GM21737 (cell line): ENCODE data around the gene COL4A2.

ENCODE experiments used
- ATAC-seq: cut with Tn5 transposase; IDR thresholded peaks from one replicate; pipeline ENCODE4 v1.9.1; 2021; ENCODE audit warnings: mild to moderate bottlenecking, moderate library complexity; ENCODE audit not compliant: unreplicated experiment

Gene COL4A2

GRCh38 chr13:110466266-110466915 is 159.3 kb downstream of the COL4A2 start:
- no peak for ATAC-seq

- ATAC-seq: no peak
Observed at GRCh38 chr13:110467516-110468110, 160.5 kb downstream of the COL4A2 start.

- no peak for ATAC-seq
Observed at GRCh38 chr13:110468986-110469495, 162.0 kb downstream of the COL4A2 start.

- ATAC-seq: no peak
Observed at GRCh38 chr13:110469597-110469996, 162.5 kb downstream of the COL4A2 start.

GRCh38 chr13:110470272-110471009 is 163.4 kb downstream of the COL4A2 start:
- ATAC-seq: no peak

GRCh38 chr13:110471156-110471832 is 164.2 kb downstream of the COL4A2 start:
- peak; percentile 47 for ATAC-seq

- peak; percentile 96 for ATAC-seq
Observed at GRCh38 chr13:110471833-110472162, 164.7 kb downstream of the COL4A2 start.

- no peak for ATAC-seq
Observed at GRCh38 chr13:110472904-110473563, 165.9 kb downstream of the COL4A2 start.

GRCh38 chr13:110474713-110475112 is 167.6 kb downstream of the COL4A2 start:
- no peak for ATAC-seq

- no peak for ATAC-seq
Observed at GRCh38 chr13:110475117-110475516, 168.0 kb downstream of the COL4A2 start.

- no peak for ATAC-seq
Observed at GRCh38 chr13:110475550-110476219, 168.6 kb downstream of the COL4A2 start.

- no peak for ATAC-seq
Observed at GRCh38 chr13:110476220-110476617, 169.1 kb downstream of the COL4A2 start.

- ATAC-seq: no peak
Observed at GRCh38 chr13:110477706-110478245, 170.7 kb downstream of the COL4A2 start.

GRCh38 chr13:110478405-110479214 is 171.5 kb downstream of the COL4A2 start:
- ATAC-seq: no peak

- no peak for ATAC-seq
Observed at GRCh38 chr13:110479215-110479545, 172.1 kb downstream of the COL4A2 start.

- ATAC-seq: no peak
Observed at GRCh38 chr13:110479648-110480047, 172.6 kb downstream of the COL4A2 start.

GRCh38 chr13:110480161-110480560 is 173.1 kb downstream of the COL4A2 start:
- no peak for ATAC-seq

- ATAC-seq: no peak
Observed at GRCh38 chr13:110483386-110483968, 176.4 kb downstream of the COL4A2 start.
